GM19099 (cell line): Measurements from ENCODE around the gene SMTNL2.

Experiments used
- POLR2A ChIP-seq: IDR thresholded peaks from 3 replicates; pipeline ENCODE4 v1.6.1; 2011; ENCODE audit warnings: low read depth; ENCODE audit not compliant: insufficient read length; ENCODE audit errors: extremely low read depth

Gene SMTNL2

DNA sequence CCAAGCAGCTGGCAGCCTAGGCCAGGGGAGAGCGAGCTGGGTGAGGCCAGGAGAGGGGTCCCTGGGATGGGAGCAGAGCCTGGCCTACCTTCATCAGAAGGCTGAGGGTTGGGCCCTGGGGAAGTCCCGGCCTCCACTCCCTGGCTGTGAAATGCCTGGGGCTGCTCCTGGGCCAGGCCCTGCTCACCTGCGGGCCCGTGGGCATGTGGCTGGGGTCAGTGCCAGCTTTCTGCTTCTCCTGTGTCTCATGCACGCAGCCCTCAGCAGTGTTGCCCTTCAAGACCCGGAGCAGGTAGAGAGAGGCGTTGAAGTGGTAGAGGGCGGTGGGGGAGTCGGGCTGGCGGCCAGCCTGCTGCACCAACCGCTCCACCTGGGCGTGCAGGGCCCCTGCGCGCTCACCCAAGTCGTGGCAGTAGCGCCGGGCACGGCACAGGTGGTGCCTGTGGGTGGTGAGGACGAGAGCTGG, 41.6 kb upstream of the SMTNL2 start:
- no peak for TF ChIP-seq POLR2A

DNA sequence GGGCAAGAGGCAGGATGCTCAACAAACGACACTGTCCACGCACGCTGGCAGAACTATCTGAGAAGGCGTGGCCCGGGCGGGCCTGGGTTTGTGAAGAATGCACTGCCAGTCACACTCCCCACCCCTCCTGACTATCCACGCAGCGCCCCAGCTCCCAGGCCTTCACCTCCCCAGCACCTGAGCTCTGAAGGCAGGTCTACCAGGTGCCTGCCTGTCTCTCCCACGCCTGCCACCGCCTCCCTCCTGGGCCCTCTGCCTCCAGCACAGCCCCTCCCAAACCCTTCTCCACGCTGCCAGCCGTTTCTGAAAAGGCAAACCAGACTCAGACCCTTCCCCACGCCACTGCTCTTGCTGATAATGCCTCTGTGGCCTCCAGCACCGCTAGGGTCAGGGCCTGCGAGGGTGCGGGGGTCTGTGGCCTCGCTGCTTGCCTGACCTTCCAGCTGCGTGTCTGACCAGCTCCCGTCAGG, 40.7 kb upstream of the SMTNL2 start:
- TF ChIP-seq POLR2A: no peak

GRCh38 chr17:4544135-4544950, 40.0 kb upstream of the SMTNL2 start:
- TF ChIP-seq POLR2A: no peak

DNA sequence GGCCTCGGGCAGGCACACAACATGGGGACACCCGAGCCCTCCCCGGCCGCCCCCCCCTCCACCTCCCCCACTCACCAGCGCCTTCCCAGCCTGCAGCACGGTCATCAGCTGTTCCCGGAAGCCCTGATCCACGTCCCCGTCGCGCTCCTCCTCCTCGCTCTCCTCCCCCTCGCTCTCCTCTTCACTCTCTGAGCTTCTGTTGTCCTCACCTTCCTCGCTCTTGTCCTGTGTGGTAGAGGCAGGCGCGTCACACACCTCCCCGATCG, 39.4 kb upstream of the SMTNL2 start:
- no peak for TF ChIP-seq POLR2A

DNA sequence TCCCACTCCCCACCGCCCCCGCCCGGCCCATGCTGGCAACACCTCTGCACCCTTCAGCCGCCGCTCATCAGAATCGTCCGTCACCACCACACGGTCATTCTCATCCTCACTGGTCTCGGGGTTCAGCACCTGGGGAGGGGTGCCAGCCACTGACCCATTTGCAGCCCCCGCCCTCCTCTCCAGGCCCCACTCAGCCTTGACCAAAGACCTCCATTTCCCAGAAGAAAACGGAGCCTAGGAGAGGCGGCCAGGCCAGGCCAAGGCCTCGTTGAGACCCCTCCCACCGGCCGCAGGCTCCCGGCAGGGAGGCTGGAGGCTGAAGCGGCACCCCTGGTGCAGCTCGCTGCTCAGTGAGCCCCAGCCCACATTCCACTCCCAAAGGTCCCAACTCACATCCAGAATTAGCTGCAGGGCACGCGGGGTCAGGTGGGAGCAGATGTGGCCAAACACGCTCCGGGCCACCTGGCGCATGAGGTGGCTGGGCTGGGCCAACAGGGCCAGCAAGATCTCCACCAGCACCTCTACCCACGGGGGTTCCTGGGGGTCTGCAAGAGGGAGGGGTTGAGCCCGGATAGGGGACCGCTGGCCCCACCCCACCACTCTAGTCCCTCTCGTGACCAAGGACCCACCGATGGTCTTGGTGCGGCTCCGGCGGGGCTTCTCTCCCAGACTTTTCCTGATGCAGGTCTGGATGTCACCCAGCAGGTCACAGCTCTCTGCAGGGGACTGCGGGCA, 38.9 kb upstream of the SMTNL2 start:
- no peak for TF ChIP-seq POLR2A

GRCh38 chr17:4547118-4547906, 37.0 kb upstream of the SMTNL2 start:
- TF ChIP-seq POLR2A: no peak

DNA sequence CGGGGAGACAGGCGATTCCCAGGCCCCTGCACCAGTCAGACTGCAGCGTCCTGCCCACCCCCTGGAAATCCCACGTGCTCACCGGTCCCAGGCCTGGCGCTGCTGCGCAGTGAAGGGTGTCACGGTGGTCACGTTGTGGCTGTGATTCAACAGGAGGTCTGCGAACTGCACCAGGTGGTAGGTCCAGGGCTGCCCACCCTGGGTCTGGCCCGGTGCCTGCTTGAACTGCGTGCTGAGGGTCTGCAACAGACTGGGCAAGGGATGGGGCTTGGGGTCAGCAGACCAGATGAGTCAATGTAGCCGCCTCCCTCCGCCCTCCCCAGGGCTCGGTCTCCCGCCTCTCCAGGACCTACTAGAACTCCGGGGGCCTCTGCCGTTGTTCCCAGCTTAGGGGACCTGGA, 36.3 kb upstream of the SMTNL2 start:
- no peak for TF ChIP-seq POLR2A

DNA sequence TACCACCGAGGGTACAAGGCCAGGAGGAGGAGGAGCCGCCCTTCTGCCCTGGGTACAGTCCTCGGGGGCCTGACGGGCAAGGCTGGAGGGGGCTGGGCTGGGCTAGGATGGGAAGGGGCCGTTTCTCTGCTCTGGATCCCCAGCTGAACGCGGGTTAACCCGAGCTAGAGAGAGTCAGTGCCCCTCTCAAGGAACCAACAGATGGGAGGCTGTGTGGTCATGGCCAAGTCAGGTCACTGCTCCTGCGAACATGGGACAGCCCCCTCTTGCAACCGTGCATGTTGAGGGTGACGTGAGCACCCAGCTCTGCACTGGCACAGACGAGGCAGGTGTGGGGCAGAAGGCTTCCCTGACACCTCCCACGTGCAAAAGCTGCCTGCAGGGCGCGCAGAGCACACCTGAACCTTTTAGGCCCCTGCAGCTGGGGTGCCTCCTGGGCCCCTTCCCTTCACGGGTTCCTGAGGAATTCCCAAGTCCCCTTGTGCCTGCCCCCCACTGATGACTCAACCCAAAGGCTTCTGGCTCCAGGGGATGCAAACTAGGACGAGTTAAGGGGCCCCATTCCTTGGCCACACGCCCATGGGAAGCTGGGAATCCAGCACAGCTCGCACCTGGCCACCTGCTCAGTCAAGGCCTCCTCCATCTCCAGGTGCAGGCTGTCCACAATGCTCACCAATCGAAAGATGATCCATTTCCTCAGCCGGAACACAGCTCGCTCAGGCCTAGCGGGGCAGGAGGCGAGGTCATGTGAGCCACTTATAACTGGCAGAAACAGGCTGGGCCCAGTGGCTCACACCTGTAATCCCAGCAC, 35.4 kb upstream of the SMTNL2 start:
- no peak for TF ChIP-seq POLR2A

DNA sequence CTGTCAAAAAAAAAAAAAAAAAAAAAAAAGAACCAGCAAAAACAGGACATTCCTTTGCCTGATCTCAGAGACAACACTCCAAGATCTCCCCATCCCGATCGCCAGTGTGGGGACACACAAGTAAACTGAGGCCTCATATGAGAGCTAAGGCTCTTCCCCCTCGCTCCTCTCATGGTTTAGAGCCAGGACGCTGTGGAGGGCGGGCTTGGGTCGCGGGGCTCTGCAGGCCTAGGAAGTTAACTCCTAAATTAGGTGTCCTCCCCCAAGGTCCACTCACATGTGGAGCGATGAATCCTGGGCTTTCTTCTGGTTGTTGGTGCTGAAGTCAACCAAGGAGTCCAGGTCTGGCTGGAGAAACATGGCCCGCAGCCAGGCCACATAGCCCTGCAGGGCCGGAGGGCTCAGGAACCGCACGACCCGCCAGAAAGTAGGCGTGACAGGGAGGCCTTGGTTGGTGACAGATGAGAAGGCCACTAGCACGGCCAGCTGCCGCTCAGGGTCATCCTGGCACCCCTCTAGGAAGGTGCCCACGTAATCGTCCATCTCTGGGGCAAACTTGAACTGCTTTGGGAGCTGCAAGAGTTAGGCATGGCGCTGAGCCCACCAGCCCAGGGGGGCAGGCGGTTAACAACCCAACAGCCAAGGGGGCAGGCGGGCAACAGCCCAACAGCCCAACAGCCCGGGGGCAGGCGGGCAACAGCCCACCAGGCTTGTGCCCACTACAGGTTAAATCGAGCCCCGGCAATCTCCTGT, 34.4 kb upstream of the SMTNL2 start:
- TF ChIP-seq POLR2A: no peak

DNA sequence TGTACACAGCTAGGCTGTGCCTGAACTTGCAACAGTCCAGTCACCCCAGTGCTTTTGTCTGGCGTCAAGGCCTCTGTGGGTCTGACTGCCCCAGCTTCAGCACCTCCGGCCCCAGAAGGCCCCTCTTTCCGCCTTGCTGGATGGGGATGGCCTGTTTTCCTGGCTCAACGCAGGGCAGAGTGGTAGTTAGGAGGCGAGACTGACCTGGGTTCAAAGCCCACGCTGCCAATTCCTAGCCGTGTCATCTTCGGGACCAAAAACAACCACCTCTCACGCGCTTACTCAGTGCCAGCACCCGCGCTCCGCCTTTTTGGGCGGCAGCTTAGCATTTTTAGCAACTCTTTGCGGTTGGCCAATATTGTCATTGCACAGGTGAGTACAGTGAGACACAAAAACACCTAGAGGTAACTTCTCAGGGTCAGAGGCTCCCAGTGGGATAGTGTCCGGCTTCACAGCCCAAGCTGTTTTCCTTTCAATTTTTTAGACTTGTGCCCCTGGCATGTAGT, 33.7 kb upstream of the SMTNL2 start:
- no peak for TF ChIP-seq POLR2A

DNA sequence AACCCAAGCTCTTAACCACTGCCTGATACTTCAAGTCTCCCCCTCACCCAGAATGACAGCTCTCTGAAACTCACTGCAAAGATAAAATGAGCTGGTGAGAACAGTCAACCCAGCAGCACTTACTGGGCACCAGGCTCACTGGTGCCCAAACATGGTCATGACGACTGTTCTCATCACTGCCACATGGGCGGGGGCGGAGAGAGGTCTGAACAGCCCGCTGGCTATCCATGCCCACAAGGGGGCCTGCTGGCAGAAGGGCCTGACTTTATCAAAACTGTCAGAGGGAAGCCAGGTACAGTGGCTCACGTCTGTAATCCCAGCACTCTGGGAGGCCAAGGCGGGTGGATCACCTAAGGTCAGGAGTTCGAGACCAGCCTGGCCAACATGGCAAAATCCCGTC, 33.2 kb upstream of the SMTNL2 start:
- no peak for TF ChIP-seq POLR2A

GRCh38 chr17:4551796-4552525, 32.4 kb upstream of the SMTNL2 start:
- no peak for TF ChIP-seq POLR2A

DNA sequence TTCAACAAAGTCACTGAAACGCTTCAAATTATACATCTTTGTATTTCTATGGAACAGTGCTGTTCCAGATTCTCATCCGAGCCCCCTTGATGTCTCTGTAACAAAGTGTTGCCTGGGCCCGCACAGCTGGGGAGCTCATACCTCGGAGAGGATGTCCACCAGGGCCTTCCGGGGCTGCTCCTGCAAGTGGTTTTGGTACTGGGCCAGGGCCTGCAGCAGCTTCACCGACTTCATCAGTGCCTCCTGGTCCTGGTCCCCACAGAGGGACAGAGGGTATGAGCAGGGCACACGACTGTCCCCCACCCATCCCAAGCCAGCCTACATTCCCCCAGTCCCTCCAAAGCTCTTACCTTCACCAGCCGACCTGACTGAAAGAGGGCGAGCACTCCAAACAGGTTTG, 30.7 kb upstream of the SMTNL2 start:
- TF ChIP-seq POLR2A: no peak

DNA sequence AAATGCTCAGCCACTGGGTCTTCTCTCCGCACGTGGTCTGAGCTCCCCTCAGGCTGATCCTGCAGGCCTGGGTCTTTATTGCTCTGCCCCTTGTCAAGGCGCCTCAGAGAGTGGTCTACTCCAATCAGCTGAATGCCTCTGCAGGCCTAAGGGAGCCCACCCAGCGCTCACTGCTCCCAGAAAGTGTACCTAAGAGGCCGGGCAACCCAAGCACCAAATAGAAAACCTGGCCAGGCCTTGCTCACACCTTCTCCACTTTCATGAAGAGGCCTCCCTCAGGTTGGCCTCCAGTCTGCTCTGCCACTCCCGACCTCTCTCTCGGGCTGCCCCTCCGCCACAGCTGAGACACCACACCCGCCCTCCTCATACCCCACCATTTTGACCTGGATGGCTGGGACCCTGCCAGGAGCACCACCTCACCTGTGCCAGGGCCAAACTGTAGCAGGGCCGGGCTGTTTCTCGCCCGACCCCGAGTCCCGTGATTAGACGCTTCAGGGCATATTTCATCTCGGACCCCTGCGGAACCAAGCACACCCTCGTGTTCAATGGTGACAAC, 29.8 kb upstream of the SMTNL2 start:
- no peak for TF ChIP-seq POLR2A
